Mesodermal cell (in vitro differentiated cells): ENCODE results near the gene PPP2R5B.

ENCODE experiments used
- H3K27ac ChIP-seq: 2 replicates; pipeline ENCODE4 v1.7.0; 2013; ENCODE audit warnings: mild to moderate bottlenecking, low read depth, low read length, moderate library complexity; ENCODE audit not compliant: severe bottlenecking
- H3K36me3 ChIP-seq: 2 replicates; pipeline ENCODE4 v1.7.1; 2013; ENCODE audit warnings: mild to moderate bottlenecking, low read length, moderate library complexity; ENCODE audit not compliant: control insufficient read depth, insufficient read depth
- H3K4me1 ChIP-seq: one replicate; pipeline ENCODE4 v1.7.1; 2013; ENCODE audit warnings: mild to moderate bottlenecking, low read length; ENCODE audit not compliant: insufficient read depth, control insufficient read depth, poor library complexity, severe bottlenecking
- H3K4me3 ChIP-seq: 2 replicates; pipeline ENCODE4 v1.7.0; 2013; ENCODE audit warnings: low read length, control low read depth, mild to moderate bottlenecking; ENCODE audit not compliant: insufficient read depth, poor library complexity, severe bottlenecking; ENCODE audit errors: extremely low read depth
- H3K9me3 ChIP-seq: 2 replicates; pipeline ENCODE4 v1.7.1; 2013; ENCODE audit warnings: mild to moderate bottlenecking, low read length, moderate library complexity; ENCODE audit not compliant: control insufficient read depth
- WGBS, 2 experiments: methylation state at CpG; one replicate each; pipeline ENCODE4 v1.1.5; 2013; ENCODE audit warnings: missing lambda C conversion rate in 2 of 2; ENCODE audit not compliant: insufficient coverage in 2 of 2; 5-methylcytosine and 5-hydroxymethylcytosine counted together

Gene PPP2R5B

DNA sequence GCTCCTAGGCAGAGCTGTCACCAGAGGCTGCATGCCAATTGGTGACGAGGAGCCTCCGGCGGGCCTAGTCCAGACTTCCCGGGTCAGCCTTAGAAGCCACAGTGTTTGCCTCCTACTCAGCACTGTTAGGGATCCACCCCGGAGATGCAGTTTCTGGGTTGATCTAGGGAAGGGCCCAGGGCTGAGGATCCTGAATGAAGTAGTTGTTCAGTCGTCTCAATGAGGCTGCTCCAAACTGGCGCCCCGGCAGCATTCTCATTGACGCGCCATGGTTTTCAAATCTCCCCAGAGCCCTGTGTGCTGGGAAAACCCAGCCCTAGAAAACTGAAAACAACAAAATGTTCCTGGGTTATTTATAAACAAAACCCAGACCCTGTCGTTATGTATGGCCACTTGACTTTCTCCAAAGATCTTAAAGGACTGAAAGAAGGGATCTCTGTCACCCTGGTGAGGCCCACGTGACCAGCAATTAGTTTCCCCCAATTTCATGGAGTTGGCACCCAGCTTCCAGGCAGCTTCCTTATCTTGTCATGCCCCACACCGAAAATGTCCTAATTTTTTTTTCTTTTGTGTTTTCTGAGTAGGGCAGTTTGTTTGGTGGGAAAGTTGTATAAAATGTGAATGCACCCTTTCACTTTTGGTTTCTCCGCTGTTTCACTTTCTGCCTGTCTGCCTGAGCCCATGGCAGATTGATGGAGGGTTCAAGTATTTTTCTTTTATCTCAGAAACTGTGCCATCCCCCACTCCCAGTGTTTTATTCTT is 44.1 kb upstream of the PPP2R5B start:
- H3K27ac ChIP-seq = no peak overlapping the region
- H3K36me3 ChIP-seq = peaks cover 10% of the 10 kb centered on the region
- H3K9me3 ChIP-seq = no peaks in the 10 kb centered on the region
- WGBS, 2 experiments = 88 to 91% methylated on average over 10 of the region's 14 CpGs
- no peak overlapping the region for H3K4me3 ChIP-seq
- H3K4me1 ChIP-seq = peaks cover 27% of the 10 kb centered on the region

DNA sequence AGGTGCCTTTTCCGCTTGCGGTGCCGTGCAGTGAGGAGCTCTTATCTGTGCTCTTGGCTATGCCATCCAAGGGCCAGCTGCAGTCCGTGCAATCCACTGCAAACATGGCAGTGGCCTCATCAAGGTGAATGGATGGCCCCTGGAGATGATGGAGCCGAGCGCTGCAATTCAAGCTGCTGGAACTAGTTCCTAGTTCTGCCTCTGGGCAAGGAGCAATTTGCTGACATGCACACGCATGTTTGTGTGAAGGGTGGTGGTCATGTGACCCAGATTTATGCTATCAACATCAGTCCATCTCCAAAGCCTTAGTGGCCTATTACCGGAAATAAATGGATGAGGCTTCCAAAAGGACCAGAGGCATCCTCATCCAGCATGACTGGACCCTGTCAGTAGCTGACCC is 43.0 kb upstream of the PPP2R5B start:
- no peak overlapping the region for H3K27ac ChIP-seq
- H3K4me1 ChIP-seq = peaks cover 25% of the 10 kb centered on the region
- no peaks in the 10 kb centered on the region for H3K9me3 ChIP-seq
- peaks cover 3% of the 10 kb centered on the region for H3K36me3 ChIP-seq
- 95 to 99% methylated on average over 6 to 7 of the region's 8 CpGs for WGBS, 2 experiments
- no peak overlapping the region for H3K4me3 ChIP-seq

DNA sequence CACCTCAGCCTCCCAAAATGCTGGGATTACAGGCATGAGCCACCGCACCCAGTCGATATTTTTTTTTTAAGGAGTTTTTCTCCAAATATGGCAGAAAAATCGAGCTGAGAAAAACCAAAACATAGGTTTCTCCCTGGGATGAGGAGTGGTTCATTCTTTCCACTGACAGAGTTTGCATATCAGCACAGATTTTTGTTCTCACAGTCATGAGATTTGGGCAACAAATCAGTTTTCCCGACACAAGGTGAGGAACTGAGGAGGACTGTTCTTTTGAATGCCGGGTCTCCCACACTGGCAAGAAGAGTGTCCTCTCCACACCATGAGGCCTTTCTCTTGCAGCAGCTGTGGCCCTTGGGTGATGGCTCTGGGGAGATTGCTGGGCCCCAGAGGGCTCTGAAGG is 42.2 kb upstream of the PPP2R5B start:
- Histone ChIP-seq H3K9me3 (no peaks in the 10 kb centered on the region), H3K27ac (no peak overlapping the region), H3K36me3 (no peaks in the 10 kb centered on the region), H3K4me1 (peaks cover 20% of the 10 kb centered on the region), H3K4me3 (no peak overlapping the region)
- 73 to 80% methylated on average over 2 to 4 of the region's 5 CpGs for WGBS, 2 experiments

DNA sequence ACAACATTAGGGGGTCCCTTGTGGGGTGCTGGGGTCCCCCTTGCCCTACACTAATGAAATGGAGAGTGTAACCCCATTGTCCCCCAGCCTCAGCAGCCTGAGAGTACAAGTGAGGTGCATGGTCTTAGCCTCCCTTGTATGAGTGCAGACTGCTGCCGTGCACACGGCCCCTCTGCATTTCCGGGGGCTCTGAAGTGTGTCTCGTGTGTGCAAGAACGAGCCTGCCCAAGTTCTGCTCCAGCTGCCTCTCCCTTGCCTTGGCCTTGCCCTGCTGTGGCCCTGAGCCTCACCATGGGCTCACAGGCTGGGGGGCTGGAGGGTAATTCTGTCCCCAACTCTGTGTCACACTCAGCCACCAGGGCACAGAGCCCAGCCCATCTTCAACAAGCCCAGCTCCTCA is 40.9 kb upstream of the PPP2R5B start:
- peaks cover 27% of the 10 kb centered on the region for H3K4me1 ChIP-seq
- H3K4me3 ChIP-seq = no peak overlapping the region
- H3K27ac ChIP-seq = no peak overlapping the region
- no peaks in the 10 kb centered on the region for H3K9me3 ChIP-seq
- WGBS, 2 experiments = 91% methylated on average over 5 of the region's 5 CpGs
- H3K36me3 ChIP-seq = no peaks in the 10 kb centered on the region

DNA sequence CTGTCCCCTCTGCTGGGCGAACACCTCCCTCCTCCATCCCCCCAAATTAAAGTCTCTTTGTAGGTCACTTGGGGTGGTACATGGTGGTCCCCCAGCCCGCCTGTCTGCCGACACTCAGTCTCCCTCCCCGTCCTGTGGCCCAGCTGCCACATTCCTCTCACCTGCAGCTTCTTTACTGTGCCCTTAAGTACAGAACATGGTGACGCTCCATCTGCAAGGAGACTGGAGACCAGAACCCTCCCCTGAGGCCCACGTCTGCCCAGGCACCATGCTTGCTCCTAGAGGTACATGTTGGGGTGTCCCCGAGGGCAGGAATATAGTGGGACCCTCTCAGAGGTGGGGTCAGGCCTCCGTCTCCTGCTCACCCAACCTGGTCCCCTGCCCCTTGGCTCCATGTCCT is 40.5 kb upstream of the PPP2R5B start:
- H3K4me3 ChIP-seq = no peak overlapping the region
- no peak overlapping the region for H3K27ac ChIP-seq
- no peaks in the 10 kb centered on the region for H3K36me3 ChIP-seq
- no peaks in the 10 kb centered on the region for H3K9me3 ChIP-seq
- WGBS, 2 experiments = 86 to 91% methylated on average over 7 to 8 of the region's 8 CpGs
- peaks cover 32% of the 10 kb centered on the region for H3K4me1 ChIP-seq

DNA sequence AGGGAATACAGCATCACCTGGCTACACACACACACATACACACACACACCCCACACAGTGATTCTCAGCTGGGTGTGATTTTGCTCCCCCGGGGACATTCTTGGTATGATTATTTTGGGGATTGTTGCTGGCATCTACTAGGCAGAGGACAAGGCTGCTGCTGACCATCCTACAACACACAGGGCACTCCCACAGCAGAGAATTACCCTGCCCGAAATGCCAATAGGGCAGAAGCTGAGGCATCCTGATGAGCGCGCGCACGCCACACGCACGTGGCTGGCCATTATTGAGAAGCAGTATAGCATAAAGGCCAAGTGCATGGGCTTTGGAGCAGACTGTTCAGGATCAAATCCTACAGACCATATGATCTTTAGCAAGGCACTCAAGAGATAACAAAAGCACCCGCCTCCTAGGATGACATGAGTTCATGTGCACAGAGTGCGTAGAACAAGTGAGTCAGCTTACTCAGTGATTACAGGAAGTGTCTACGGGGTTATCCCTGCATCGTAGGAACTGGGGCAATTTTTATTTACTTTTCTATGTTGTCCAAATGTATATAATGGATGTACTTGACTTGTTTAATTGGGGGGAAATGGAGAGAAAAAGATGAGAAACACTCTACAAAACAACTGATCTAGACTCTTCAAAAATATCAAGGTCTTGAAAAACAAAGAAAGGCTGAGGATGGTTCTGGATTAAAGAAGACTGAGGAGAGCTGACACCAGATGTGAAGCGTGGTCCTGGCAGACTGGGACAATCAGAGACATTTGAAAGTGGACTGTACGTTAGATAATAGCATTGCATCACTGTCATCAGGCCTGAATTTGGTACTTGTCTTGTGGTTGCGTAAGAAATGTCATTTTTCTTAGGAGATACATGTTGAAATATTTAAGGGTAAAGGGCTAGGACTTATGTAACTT is 38.9 kb upstream of the PPP2R5B start:
- peaks cover 36% of the 10 kb centered on the region for H3K4me1 ChIP-seq
- no peaks in the 10 kb centered on the region for H3K9me3 ChIP-seq
- H3K36me3 ChIP-seq = no peaks in the 10 kb centered on the region
- peak overlapping the region; percentile 41 for H3K27ac ChIP-seq
- no peak overlapping the region for H3K4me3 ChIP-seq
- WGBS, 2 experiments = 88 to 92% methylated on average over 12 of the region's 15 CpGs

DNA sequence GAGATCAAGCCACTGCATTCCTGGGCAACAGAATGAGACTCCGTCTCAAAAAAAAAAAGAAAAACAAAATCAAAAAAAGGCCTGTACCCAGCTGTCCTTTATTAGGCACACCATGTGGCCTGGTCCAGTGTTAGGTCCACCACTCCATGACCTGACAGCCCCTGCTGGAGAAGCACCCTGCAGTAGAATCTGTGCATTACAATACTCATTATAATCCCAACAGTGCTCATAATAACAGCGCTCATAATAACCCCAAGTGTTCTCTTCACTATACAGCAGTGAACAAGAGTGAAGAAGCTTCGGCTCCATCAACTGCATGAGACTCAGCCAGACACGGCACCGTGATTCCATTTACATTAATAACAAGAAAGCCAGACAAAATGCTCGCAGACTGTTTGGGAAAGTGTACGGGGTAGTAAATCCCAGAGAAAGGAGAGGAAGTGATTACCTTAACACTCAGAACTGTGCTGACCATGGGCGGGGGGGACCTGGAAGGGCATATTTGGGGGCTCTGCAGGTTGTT is 37.2 kb upstream of the PPP2R5B start:
- H3K4me1 ChIP-seq = peaks cover 33% of the 10 kb centered on the region
- peak overlapping the region; percentile 10 for H3K27ac ChIP-seq
- no peak overlapping the region for H3K4me3 ChIP-seq
- WGBS, 2 experiments = 93 to 100% methylated on average over 2 to 3 of the region's 8 CpGs
- no peaks in the 10 kb centered on the region for H3K9me3 ChIP-seq
- no peaks in the 10 kb centered on the region for H3K36me3 ChIP-seq

DNA sequence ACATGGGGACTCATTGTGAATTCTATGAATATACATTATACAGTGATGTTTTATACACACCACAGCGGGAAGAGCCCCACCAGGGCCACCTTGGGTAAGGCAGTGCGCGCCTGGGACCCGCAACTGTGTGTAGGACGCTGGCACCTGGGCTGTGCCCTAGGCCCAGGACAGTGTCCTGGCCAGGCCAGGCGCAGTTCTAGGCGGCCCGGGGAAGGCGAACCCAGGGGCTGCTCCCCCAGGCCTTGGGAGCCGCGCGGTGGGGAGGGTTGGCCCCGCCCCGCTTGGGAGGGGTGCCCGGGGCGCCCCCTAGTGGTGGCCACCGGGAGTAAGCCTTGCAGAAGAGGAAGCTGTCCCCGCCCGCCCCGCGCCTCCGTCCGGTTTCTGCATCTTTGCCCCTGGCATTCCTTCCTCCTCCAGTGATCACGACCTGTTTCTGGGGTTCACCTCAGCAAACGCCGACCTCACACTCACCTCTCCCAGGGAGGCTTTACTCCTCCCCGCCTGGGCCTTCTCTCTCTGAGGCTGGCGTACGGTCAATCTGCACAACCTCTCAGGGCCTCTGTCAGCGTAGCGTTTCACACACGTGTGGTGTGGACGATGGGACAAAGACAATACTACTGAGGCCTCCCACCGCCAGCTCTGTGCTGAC is 36.6 kb upstream of the PPP2R5B start:
- peak overlapping the region; percentile 10 for H3K27ac ChIP-seq
- H3K4me3 ChIP-seq = no peak overlapping the region
- no peaks in the 10 kb centered on the region for H3K9me3 ChIP-seq
- 27 to 31% methylated on average over 20 to 34 of the region's 34 CpGs for WGBS, 2 experiments
- H3K4me1 ChIP-seq = peaks cover 33% of the 10 kb centered on the region
- H3K36me3 ChIP-seq = no peaks in the 10 kb centered on the region

DNA sequence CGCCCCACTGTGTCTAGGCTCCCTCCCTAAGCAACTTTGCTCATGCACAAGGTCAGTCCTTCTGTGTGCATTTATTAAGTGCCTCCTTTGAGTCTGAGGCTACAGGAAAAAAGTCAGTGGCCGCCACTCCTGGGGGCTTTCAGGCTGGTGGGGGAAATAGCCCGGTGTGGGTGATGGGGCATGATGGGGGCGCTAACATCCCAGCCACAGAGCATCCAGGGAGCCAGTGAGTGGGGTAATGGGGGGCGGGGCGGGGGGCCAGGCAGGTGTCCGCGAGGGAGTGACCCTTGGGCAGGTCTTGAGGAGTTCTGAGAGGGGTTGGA is 36.1 kb upstream of the PPP2R5B start:
- 80 to 86% methylated on average over 7 to 8 of the region's 8 CpGs for WGBS, 2 experiments
- H3K4me1 ChIP-seq = peaks cover 33% of the 10 kb centered on the region
- H3K9me3 ChIP-seq = no peaks in the 10 kb centered on the region
- H3K27ac ChIP-seq = no peak overlapping the region
- H3K36me3 ChIP-seq = no peaks in the 10 kb centered on the region
- H3K4me3 ChIP-seq = no peak overlapping the region

DNA sequence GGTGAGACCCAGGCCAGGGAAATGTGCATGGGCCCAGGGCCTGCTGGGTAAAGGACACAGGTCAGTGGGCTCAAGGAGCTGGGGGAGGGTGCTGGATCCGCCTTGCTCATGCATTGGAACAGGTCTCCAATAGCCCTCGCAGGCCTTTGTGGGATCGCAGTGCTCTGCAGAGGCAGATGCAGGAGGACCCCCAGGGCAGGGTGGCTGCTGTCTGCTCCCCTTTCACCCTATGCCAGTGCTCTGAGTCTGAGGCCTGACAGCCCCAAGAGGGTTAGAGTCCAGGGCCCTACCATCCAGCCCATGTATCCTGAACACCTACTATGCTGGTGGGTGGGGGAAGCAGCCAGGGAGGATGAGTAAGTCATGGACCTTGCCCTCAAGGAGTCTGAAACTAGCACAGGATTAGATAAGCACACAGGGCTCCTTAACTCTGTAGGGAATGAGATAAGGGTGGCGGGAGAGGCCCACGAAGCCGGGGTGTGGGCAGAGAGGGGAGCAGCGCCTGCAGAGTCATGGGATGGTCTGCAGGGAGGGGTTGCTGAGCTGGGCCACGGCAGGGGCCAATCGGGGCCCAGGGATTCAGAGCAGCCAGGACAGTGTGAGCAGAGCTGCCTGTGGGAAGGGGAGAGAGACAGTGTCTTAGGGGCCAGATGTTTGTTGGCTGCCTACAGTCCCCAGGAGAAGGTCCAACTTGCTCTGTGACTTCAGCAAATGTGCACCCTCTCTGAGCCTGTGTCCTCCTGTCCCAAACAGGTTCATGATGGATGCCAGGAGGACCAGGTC is 35.6 kb upstream of the PPP2R5B start:
- H3K36me3 ChIP-seq = no peaks in the 10 kb centered on the region
- peaks cover 33% of the 10 kb centered on the region for H3K4me1 ChIP-seq
- 73 to 74% methylated on average over 6 to 9 of the region's 9 CpGs for WGBS, 2 experiments
- no peaks in the 10 kb centered on the region for H3K9me3 ChIP-seq
- peak overlapping the region; percentile 41 for H3K27ac ChIP-seq
- H3K4me3 ChIP-seq = no peak overlapping the region
